Measurements from ENCODE around the gene OTOG.

Gene OTOG

DNA sequence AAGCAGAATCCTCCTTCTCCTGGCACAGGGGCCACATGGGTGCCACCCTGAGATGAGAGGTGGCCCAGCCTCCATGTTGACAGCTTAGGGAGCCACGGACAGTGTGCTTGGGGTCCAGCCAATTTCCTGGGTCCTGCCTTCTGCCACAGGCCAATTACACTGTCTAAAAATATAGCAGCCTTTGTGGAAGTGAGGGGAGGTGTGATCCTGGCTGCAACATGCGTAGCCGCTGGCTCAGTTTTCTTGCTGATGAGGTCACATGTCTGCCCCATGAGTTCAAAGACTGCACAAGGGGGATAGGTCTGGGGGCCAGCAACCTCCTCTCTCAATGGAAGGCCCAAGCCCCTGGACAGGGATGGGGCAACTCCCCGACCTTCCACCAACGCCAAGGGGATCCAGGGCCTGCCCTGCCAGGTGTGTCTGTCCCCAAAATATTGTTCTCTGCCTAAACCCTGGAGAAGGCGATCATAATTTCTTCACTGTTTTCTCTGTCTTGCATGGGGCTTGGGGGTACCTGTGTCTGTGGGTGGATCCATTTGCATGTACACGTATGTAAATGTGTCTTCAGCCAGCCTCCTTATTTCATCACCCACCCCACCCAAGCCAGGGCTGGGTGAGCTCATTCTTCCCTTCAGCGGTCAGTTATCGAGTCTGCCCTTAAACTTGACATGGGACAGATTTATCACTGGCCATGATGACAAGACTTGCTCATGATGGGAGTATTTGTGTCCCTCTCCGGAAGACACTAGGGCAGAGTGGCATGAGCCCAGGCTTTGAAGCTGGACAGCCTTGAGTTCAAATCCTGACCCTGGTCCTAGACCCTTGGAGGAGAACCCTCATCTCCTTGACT lies 59.4 kb downstream of the OTOG start:
- ChIA-PET CTCF (interaction anchor here (0.7 to 1.5 kb wide), 2 partner anchors 42 to 125 kb away, joined by 3 read pairs; no protein-coding TSS in a partner anchor), POLR2A (no interaction called here)
- Histone ChIP-seq H3K4me1 (ENCODE audit: control insufficient read depth, insufficient read depth, low read length) (no peaks in the 10 kb centered on the region), H3K36me3 (ENCODE audit: control insufficient read depth in 2 of 2, insufficient read depth in 1 of 2, low read length in 2 of 2) (no peaks in the 10 kb centered on the region), H3K27ac (ENCODE audit: extremely low read depth, low read depth, low read length) (no peak overlapping the region), H3K9me3 (ENCODE audit: control insufficient read depth, insufficient read depth, low read depth, low read length) (no peaks in the 10 kb centered on the region), H3K4me3 (ENCODE audit: low read depth, low read length) (no peak overlapping the region)
- no peak for TF ChIP-seq BCL11A (tag by site-specific recombination; IDR thresholded peaks at IDR 0.05; ENCODE audit: low read depth)
- no peak for TF ChIP-seq ZNF658 (tag by site-specific recombination; IDR thresholded peaks at IDR 0.05)
- TF ChIP-seq ZEB2 (tag by site-specific recombination; IDR thresholded peaks at IDR 0.05): no peak
- TF ChIP-seq ZNF707 (tag by site-specific recombination; IDR thresholded peaks at IDR 0.05): no peak
- TF ChIP-seq ZNF514 (tag by site-specific recombination; IDR thresholded peaks at IDR 0.05): no peak
- no peak for TF ChIP-seq ZNF664 (tag by site-specific recombination; IDR thresholded peaks at IDR 0.05)

DNA sequence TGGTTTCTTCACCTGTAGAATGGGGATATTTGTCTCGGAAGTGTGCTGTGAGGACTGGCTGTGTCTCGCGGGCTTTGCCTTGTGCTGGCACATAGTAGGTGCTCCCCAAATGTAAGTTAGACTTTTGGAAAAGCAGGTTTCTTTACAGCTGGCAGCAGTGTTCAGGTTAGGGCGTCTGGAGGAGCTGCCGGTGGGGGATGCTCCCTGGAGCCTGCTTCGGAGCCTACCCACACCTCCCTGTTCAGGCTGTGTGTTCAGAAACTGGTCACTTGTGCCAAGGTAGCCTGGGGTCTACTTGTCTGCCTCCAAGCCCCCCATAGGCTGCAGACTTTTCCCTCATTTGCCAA lies 60.0 kb downstream of the OTOG start:
- Histone ChIP-seq H3K4me3 (ENCODE audit: low read depth, low read length) (no peak overlapping the region), H3K27ac (ENCODE audit: extremely low read depth, low read depth, low read length) (no peak overlapping the region), H3K36me3 (ENCODE audit: control insufficient read depth in 2 of 2, insufficient read depth in 1 of 2, low read length in 2 of 2) (no peaks in the 10 kb centered on the region), H3K4me1 (ENCODE audit: control insufficient read depth, insufficient read depth, low read length) (no peaks in the 10 kb centered on the region), H3K9me3 (ENCODE audit: control insufficient read depth, insufficient read depth, low read depth, low read length) (no peaks in the 10 kb centered on the region)
- TF ChIP-seq ZNF223 (tag by site-specific recombination; IDR thresholded peaks at IDR 0.05): no peak
- ChIA-PET CTCF (interaction anchor here (0.7 to 1.5 kb wide), 2 partner anchors 42 to 124 kb away, joined by 3 read pairs; no protein-coding TSS in a partner anchor), POLR2A (no interaction called here)

DNA sequence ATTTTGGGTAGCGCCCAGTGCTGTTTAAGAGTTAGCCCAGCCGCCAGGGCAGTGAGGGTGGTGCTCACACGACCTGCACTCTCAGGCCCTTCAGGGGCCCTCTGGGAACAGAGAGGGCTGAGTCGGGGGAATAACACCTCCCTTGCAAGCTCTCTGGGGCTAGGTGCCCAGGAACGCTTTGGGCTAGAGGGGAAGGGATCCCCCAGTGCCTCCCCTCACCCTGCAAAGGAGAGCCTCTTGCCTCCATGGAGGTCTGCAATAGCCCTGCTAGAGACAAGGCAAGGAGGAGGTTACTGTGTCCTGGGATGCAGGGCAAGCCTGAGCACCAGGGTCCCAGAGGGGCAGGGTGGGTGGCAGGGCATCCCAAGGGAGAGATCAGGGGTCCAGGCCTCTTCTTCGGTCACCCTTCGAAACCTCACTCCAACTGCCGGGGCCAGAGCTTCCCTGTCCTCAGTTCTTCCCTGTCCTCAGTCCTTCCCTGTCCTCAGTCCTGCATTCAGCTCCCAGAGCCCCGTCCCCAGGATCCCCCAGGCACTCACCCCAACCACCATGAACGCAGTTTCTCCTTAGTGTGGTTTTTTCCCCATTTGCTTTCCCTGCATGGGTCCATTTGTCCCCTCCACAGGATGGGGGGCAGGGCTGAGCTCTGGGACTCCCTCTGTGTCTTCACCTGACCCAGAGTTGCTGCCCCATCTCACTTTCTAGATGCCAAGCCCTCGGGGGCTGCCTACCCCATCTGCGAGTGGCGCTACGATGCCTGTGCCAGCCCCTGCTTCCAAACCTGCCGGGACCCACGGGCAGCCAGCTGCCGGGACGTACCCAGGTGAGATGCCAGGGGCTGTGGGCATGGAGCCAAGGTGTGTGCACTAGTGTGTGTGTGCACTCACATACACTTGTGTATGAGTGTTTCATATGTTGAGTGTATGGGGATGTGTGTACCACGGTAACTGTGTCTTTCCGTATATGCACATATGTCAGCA lies 60.8 kb downstream of the OTOG start:
- no peaks in the 10 kb centered on the region for H3K36me3 ChIP-seq (ENCODE audit: control insufficient read depth in 2 of 2, insufficient read depth in 1 of 2, low read length in 2 of 2)
- H3K27ac ChIP-seq (ENCODE audit: extremely low read depth, low read depth, low read length): no peak overlapping the region
- no peak overlapping the region for H3K4me3 ChIP-seq (ENCODE audit: low read depth, low read length)
- no peaks in the 10 kb centered on the region for H3K4me1 ChIP-seq (ENCODE audit: control insufficient read depth, insufficient read depth, low read length)
- ChIA-PET CTCF (interaction anchor here (0.6 to 1.5 kb wide), 3 partner anchors 43 to 123 kb away, joined by 3 read pairs; no protein-coding TSS in a partner anchor), POLR2A (no interaction called here)
- H3K9me3 ChIP-seq (ENCODE audit: control insufficient read depth, insufficient read depth, low read depth, low read length): no peaks in the 10 kb centered on the region
- TF ChIP-seq SETDB1 (IDR thresholded peaks at IDR 0.05; ENCODE audit: insufficient read length, low read length) (no peak), ZNF121 (tag by site-specific recombination; IDR thresholded peaks at IDR 0.05) (no peak), KLF7 (tag by site-specific recombination; IDR thresholded peaks at IDR 0.05; ENCODE audit: borderline replicate concordance) (no peak), ZFP41 (tag by site-specific recombination; IDR thresholded peaks at IDR 0.05; ENCODE audit: borderline replicate concordance) (no peak), ZNF791 (tag by site-specific recombination; IDR thresholded peaks at IDR 0.05) (no peak), ZNF10 (tag by site-specific recombination; IDR thresholded peaks at IDR 0.05) (no peak), ZNF560 (tag by site-specific recombination; IDR thresholded peaks at IDR 0.05; ENCODE audit: borderline replicate concordance) (no peak), ZNF324 (tag by site-specific recombination; IDR thresholded peaks at IDR 0.05) (no peak), ZNF571 (tag by site-specific recombination; IDR thresholded peaks at IDR 0.05) (no peak)
- TF ChIP-seq, protein P1, sequence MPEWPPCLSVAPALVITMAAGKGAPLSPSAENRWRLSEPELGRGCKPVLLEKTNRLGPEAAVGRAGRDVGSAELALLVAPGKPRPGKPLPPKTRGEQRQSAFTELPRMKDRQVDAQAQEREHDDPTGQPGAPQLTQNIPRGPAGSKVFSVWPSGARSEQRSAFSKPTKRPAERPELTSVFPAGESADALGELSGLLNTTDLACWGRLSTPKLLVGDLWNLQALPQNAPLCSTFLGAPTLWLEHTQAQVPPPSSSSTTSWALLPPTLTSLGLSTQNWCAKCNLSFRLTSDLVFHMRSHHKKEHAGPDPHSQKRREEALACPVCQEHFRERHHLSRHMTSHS (tag by site-specific recombination; IDR thresholded peaks at IDR 0.05): no peak
- TF ChIP-seq, protein P2, sequence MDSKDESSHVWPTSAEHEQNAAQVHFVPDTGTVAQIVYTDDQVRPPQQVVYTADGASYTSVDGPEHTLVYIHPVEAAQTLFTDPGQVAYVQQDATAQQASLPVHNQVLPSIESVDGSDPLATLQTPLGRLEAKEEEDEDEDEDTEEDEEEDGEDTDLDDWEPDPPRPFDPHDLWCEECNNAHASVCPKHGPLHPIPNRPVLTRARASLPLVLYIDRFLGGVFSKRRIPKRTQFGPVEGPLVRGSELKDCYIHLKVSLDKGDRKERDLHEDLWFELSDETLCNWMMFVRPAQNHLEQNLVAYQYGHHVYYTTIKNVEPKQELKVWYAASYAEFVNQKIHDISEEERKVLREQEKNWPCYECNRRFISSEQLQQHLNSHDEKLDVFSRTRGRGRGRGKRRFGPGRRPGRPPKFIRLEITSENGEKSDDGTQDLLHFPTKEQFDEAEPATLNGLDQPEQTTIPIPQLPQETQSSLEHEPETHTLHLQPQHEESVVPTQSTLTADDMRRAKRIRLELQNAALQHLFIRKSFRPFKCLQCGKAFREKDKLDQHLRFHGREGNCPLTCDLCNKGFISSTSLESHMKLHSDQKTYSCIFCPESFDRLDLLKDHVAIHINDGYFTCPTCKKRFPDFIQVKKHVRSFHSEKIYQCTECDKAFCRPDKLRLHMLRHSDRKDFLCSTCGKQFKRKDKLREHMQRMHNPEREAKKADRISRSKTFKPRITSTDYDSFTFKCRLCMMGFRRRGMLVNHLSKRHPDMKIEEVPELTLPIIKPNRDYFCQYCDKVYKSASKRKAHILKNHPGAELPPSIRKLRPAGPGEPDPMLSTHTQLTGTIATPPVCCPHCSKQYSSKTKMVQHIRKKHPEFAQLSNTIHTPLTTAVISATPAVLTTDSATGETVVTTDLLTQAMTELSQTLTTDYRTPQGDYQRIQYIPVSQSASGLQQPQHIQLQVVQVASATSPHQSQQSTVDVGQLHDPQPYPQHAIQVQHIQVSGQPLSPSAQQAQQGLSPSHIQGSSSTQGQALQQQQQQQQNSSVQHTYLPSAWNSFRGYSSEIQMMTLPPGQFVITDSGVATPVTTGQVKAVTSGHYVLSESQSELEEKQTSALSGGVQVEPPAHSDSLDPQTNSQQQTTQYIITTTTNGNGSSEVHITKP (tag by site-specific recombination; IDR thresholded peaks at IDR 0.05): no peak
- TF ChIP-seq, protein P3, sequence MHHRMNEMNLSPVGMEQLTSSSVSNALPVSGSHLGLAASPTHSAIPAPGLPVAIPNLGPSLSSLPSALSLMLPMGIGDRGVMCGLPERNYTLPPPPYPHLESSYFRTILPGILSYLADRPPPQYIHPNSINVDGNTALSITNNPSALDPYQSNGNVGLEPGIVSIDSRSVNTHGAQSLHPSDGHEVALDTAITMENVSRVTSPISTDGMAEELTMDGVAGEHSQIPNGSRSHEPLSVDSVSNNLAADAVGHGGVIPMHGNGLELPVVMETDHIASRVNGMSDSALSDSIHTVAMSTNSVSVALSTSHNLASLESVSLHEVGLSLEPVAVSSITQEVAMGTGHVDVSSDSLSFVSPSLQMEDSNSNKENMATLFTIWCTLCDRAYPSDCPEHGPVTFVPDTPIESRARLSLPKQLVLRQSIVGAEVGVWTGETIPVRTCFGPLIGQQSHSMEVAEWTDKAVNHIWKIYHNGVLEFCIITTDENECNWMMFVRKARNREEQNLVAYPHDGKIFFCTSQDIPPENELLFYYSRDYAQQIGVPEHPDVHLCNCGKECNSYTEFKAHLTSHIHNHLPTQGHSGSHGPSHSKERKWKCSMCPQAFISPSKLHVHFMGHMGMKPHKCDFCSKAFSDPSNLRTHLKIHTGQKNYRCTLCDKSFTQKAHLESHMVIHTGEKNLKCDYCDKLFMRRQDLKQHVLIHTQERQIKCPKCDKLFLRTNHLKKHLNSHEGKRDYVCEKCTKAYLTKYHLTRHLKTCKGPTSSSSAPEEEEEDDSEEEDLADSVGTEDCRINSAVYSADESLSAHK (tag by site-specific recombination; IDR thresholded peaks at IDR 0.05): no peak

Measured in HEK293 (cell line).